ENCODE data around the gene GOLGA6L9. TPM values are rescaled to one million over a fixed set of nuclear protein-coding genes. Genes with fewer than 3 reads are reported as not detected.
"Not testable (repeated sequence)": the region's sequence is repeated elsewhere in the genome, so short reads cannot be mapped to it uniquely, and the experiment has no call there.

The GOLGA6L9 gene
- total RNA-seq, 3 donors from 2014 or later (not counting 1 experiment from before 2014, with no cell fraction given) = 1.5 to 4.3 (median 3.6) TPM

- H3K27ac ChIP-seq (ENCODE audit: low read length) = no peak overlapping the region
- H3K4me1 ChIP-seq (ENCODE audit: control insufficient read depth, insufficient read depth, low read length) = peaks cover under 1% of the 10 kb centered on the region
- Mint-ChIP-seq H3K4me1 (peaks cover 1 to 2% of the 10 kb centered on the region in 2 donors), H3K27ac (no peak overlapping the region), H3K27me3 (ENCODE audit: low read depth in 2 of 2) (peaks cover 0 to 5% of the 10 kb centered on the region in 2 donors), H3K4me3 (no peak overlapping the region), H3K9me3 (no peaks in the 10 kb centered on the region), H3K36me3 (no peaks in the 10 kb centered on the region)
- ATAC-seq = no peak
- 97% methylated on average over 4 of the region's 4 CpGs for WGBS (ENCODE audit: insufficient coverage)
- intact Hi-C loops (cut with micrococcal nuclease) = no loop called here
- no peak for TF ChIP-seq CTCF (IDR thresholded peaks at IDR 0.05)
- H3K36me3 ChIP-seq (ENCODE audit: control insufficient read depth, insufficient read depth, low read length) = no peaks in the 10 kb centered on the region
- H3K27me3 ChIP-seq (ENCODE audit: control insufficient read depth, insufficient read depth, low read length) = no peaks in the 10 kb centered on the region
- no peak overlapping the region for H3K4me3 ChIP-seq (ENCODE audit: low read length)
- H3K9me3 ChIP-seq (ENCODE audit: control insufficient read depth, insufficient read depth, low read length) = no peaks in the 10 kb centered on the region
- DNase-seq = no peak
These were observed 35.9 kb upstream of the GOLGA6L9 start for GRCh38 chr15:82393671-82394070.

GRCh38 chr15:82395788-82396187 lies 33.8 kb upstream of the GOLGA6L9 start:
- H3K4me1 ChIP-seq (ENCODE audit: control insufficient read depth, insufficient read depth, low read length); intact Hi-C loops (cut with micrococcal nuclease); H3K36me3 Mint-ChIP-seq; H3K27me3 ChIP-seq (ENCODE audit: control insufficient read depth, insufficient read depth, low read length); H3K36me3 ChIP-seq (ENCODE audit: control insufficient read depth, insufficient read depth, low read length); H3K4me3 Mint-ChIP-seq; H3K9me3 Mint-ChIP-seq; H3K4me3 ChIP-seq (ENCODE audit: low read length); H3K27me3 Mint-ChIP-seq (ENCODE audit: low read depth in 2 of 2); H3K27ac Mint-ChIP-seq; ATAC-seq; H3K9me3 ChIP-seq (ENCODE audit: control insufficient read depth, insufficient read depth, low read length); H3K27ac ChIP-seq (ENCODE audit: low read length); DNase-seq: not testable (repeated sequence)
- no CpG with 5 or more reads among the region's 4 CpGs for WGBS (ENCODE audit: insufficient coverage)
- H3K4me1 Mint-ChIP-seq = peaks cover 10 to 11% of the 10 kb centered on the region in 2 donors

GRCh38 chr15:82397817-82398216 lies 31.8 kb upstream of the GOLGA6L9 start:
- H3K27ac Mint-ChIP-seq = no peak overlapping the region
- no peaks in the 10 kb centered on the region for H3K27me3 Mint-ChIP-seq (ENCODE audit: low read depth in 2 of 2)
- Histone ChIP-seq H3K27me3 (ENCODE audit: control insufficient read depth, insufficient read depth, low read length) (no peaks in the 10 kb centered on the region), H3K4me3 (ENCODE audit: low read length) (no peak overlapping the region), H3K27ac (ENCODE audit: low read length) (no peak overlapping the region), H3K4me1 (ENCODE audit: control insufficient read depth, insufficient read depth, low read length) (peaks cover 3% of the 10 kb centered on the region), H3K36me3 (ENCODE audit: control insufficient read depth, insufficient read depth, low read length) (no peaks in the 10 kb centered on the region), H3K9me3 (ENCODE audit: control insufficient read depth, insufficient read depth, low read length) (no peaks in the 10 kb centered on the region)
- peaks cover 10 to 11% of the 10 kb centered on the region in 2 donors for H3K4me1 Mint-ChIP-seq
- WGBS (ENCODE audit: insufficient coverage) = 100% methylated on average over 3 of the region's 3 CpGs
- DNase-seq (no peak), ATAC-seq (no peak)
- no peaks in the 10 kb centered on the region for H3K9me3 Mint-ChIP-seq
- TF ChIP-seq CTCF (IDR thresholded peaks at IDR 0.05) = no peak
- H3K4me3 Mint-ChIP-seq = no peak overlapping the region
- no peaks in the 10 kb centered on the region for H3K36me3 Mint-ChIP-seq
- intact Hi-C loops (cut with micrococcal nuclease) = no loop called here

- no CpG with 5 or more reads among the region's 1 CpG for WGBS (ENCODE audit: insufficient coverage)
- H3K27me3 ChIP-seq (ENCODE audit: control insufficient read depth, insufficient read depth, low read length) = no peaks in the 10 kb centered on the region
- intact Hi-C loops (cut with micrococcal nuclease) = no loop called here
- H3K4me3 Mint-ChIP-seq = no peak overlapping the region
- H3K27ac ChIP-seq (ENCODE audit: low read length) = no peak overlapping the region
- no peak overlapping the region for H3K4me3 ChIP-seq (ENCODE audit: low read length)
- no peaks in the 10 kb centered on the region for H3K9me3 Mint-ChIP-seq
- no peaks in the 10 kb centered on the region for H3K9me3 ChIP-seq (ENCODE audit: control insufficient read depth, insufficient read depth, low read length)
- no peaks in the 10 kb centered on the region for H3K27me3 Mint-ChIP-seq (ENCODE audit: low read depth in 2 of 2)
- DNase-seq (no peak), ATAC-seq (no peak)
- no peaks in the 10 kb centered on the region for H3K36me3 ChIP-seq (ENCODE audit: control insufficient read depth, insufficient read depth, low read length)
- peaks cover 10 to 11% of the 10 kb centered on the region in 2 donors for H3K4me1 Mint-ChIP-seq
- H3K4me1 ChIP-seq (ENCODE audit: control insufficient read depth, insufficient read depth, low read length) = peaks cover 3% of the 10 kb centered on the region
- H3K36me3 Mint-ChIP-seq = no peaks in the 10 kb centered on the region
- no peak for TF ChIP-seq CTCF (IDR thresholded peaks at IDR 0.05)
- no peak overlapping the region for H3K27ac Mint-ChIP-seq
These were observed 30.8 kb upstream of the GOLGA6L9 start for GRCh38 chr15:82398785-82399184.

- H3K27ac ChIP-seq (ENCODE audit: low read length); H3K27ac Mint-ChIP-seq; H3K27me3 ChIP-seq (ENCODE audit: control insufficient read depth, insufficient read depth, low read length); DNase-seq; intact Hi-C loops (cut with micrococcal nuclease); H3K9me3 Mint-ChIP-seq; H3K4me1 ChIP-seq (ENCODE audit: control insufficient read depth, insufficient read depth, low read length); H3K36me3 ChIP-seq (ENCODE audit: control insufficient read depth, insufficient read depth, low read length); H3K27me3 Mint-ChIP-seq (ENCODE audit: low read depth in 2 of 2); H3K4me3 Mint-ChIP-seq; H3K9me3 ChIP-seq (ENCODE audit: control insufficient read depth, insufficient read depth, low read length); H3K4me3 ChIP-seq (ENCODE audit: low read length); ATAC-seq; H3K36me3 Mint-ChIP-seq: not testable (repeated sequence)
- 0% methylated on average over 1 of the region's 5 CpGs for WGBS (ENCODE audit: insufficient coverage)
- H3K4me1 Mint-ChIP-seq = peaks cover 10 to 11% of the 10 kb centered on the region in 2 donors
These were observed 30.1 kb upstream of the GOLGA6L9 start for GRCh38 chr15:82399366-82400103.

GRCh38 chr15:82401918-82402317 lies 27.7 kb upstream of the GOLGA6L9 start:
- H3K27ac ChIP-seq (ENCODE audit: low read length); H3K36me3 ChIP-seq (ENCODE audit: control insufficient read depth, insufficient read depth, low read length); H3K4me3 Mint-ChIP-seq; ATAC-seq; H3K36me3 Mint-ChIP-seq; intact Hi-C loops (cut with micrococcal nuclease); H3K9me3 Mint-ChIP-seq; H3K27me3 Mint-ChIP-seq (ENCODE audit: low read depth in 2 of 2); H3K4me3 ChIP-seq (ENCODE audit: low read length); H3K27ac Mint-ChIP-seq; H3K4me1 ChIP-seq (ENCODE audit: control insufficient read depth, insufficient read depth, low read length); H3K9me3 ChIP-seq (ENCODE audit: control insufficient read depth, insufficient read depth, low read length); H3K27me3 ChIP-seq (ENCODE audit: control insufficient read depth, insufficient read depth, low read length); DNase-seq: not testable (repeated sequence)
- peaks cover 10 to 11% of the 10 kb centered on the region in 2 donors for H3K4me1 Mint-ChIP-seq
- 94% methylated on average over 4 of the region's 6 CpGs for WGBS (ENCODE audit: insufficient coverage)

Measured in natural killer cell (primary cell).